Memory B cell (primary cell): ENCODE measurements around the gene ZNF148.
A peak's percentile ranks its signal among the peaks of the same experiment; 100 is the strongest.

Experiments used
- ATAC-seq: fragments of 150-1000 bp; cut with Tn5 transposase; 2 replicates; pipeline ENCODE4 v1.10.0; 2021; ENCODE audit warnings: low read depth, mild to moderate bottlenecking, moderate library complexity
- DNase-seq, 2 donors: peaks; one replicate each; pipeline ENCODE4 v3.0.0; 2022; ENCODE audit warnings: low spot score in 2 of 2
- H3K27ac Mint-ChIP-seq: one replicate; pipeline ENCODE4 v1.8.0; 2022; ENCODE audit warnings: mild to moderate bottlenecking, moderate library complexity, mixed read lengths
- H3K27me3 Mint-ChIP-seq: one replicate; pipeline ENCODE4 v1.8.0; 2022; ENCODE audit warnings: mixed read lengths
- H3K36me3 Mint-ChIP-seq: one replicate; pipeline ENCODE4 v1.8.0; 2022; ENCODE audit warnings: mild to moderate bottlenecking, mixed read lengths
- H3K4me1 Mint-ChIP-seq: one replicate; pipeline ENCODE4 v1.8.0; 2022; ENCODE audit warnings: mixed read lengths
- H3K4me3 Mint-ChIP-seq: one replicate; pipeline ENCODE4 v1.8.0; 2022; ENCODE audit warnings: mild to moderate bottlenecking, moderate library complexity, mixed read lengths
- H3K9me3 Mint-ChIP-seq: one replicate; pipeline ENCODE4 v1.8.0; 2022; ENCODE audit warnings: mixed read lengths

The ZNF148 gene

GRCh38 chr3:125229168-125229567 is 146.0 kb downstream of the ZNF148 start:
- ATAC-seq (no peak), DNase-seq (no peak)
- H3K27ac Mint-ChIP-seq: no peak overlapping the region
- H3K9me3 Mint-ChIP-seq: no peaks in the 10 kb centered on the region
- no peaks in the 10 kb centered on the region for H3K4me1 Mint-ChIP-seq
- H3K4me3 Mint-ChIP-seq: no peak overlapping the region
- H3K36me3 Mint-ChIP-seq: peaks cover 20% of the 10 kb centered on the region
- no peaks in the 10 kb centered on the region for H3K27me3 Mint-ChIP-seq

- Mint-ChIP-seq H3K36me3 (no peaks in the 10 kb centered on the region), H3K9me3 (no peaks in the 10 kb centered on the region), H3K4me1 (peaks cover 13% of the 10 kb centered on the region), H3K4me3 (no peak overlapping the region), H3K27me3 (no peaks in the 10 kb centered on the region), H3K27ac (no peak overlapping the region)
- DNase-seq (no peak), ATAC-seq (no peak)
Measured at GRCh38 chr3:125221831-125222230, 153.3 kb downstream of the ZNF148 start.

DNA sequence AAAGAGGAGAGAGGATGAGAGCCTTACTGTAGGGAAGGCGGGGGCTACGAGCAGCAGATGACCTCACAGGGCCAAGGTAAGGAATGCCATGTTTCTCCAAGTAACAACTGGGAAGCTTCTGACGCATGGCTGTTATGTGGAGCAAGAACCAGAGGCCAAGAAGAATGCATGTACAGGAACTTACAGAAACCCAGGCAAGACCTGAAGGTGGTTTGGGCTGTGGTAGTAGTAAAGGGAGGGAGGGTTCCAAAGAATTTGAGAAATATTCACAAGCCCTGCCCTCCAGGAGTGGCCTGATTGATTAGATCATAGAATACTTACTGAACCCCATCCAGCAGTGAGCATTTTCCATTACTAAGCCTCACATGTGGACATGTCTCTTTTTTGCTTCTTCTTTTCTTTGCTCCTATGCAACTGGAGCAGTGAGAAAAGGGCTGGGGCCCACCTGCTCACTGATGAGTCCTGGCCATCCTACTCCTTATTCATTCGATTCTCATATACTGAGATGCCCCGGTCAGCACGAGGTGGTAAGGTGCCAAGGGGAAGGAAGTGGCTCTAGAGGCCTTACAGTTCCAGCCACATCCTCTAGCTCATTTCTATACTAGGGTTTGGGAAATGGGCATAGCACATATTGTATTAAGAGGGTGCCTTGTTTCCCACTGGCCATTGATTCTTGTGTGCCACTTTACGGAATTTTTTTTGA is 154.2 kb downstream of the ZNF148 start:
- DNase-seq (no peak), ATAC-seq (no peak)
- Mint-ChIP-seq H3K9me3 (no peaks in the 10 kb centered on the region), H3K27me3 (no peaks in the 10 kb centered on the region), H3K4me1 (peaks cover 13% of the 10 kb centered on the region), H3K27ac (no peak overlapping the region), H3K36me3 (no peaks in the 10 kb centered on the region), H3K4me3 (no peak overlapping the region)

- H3K36me3 Mint-ChIP-seq: no peaks in the 10 kb centered on the region
- ATAC-seq (no peak), DNase-seq (no peak)
- peaks cover 13% of the 10 kb centered on the region for H3K4me1 Mint-ChIP-seq
- H3K9me3 Mint-ChIP-seq: no peaks in the 10 kb centered on the region
- H3K4me3 Mint-ChIP-seq: no peak overlapping the region
- H3K27ac Mint-ChIP-seq: no peak overlapping the region
- no peaks in the 10 kb centered on the region for H3K27me3 Mint-ChIP-seq
Measured at GRCh38 chr3:125220183-125220582, 154.9 kb downstream of the ZNF148 start.

DNA sequence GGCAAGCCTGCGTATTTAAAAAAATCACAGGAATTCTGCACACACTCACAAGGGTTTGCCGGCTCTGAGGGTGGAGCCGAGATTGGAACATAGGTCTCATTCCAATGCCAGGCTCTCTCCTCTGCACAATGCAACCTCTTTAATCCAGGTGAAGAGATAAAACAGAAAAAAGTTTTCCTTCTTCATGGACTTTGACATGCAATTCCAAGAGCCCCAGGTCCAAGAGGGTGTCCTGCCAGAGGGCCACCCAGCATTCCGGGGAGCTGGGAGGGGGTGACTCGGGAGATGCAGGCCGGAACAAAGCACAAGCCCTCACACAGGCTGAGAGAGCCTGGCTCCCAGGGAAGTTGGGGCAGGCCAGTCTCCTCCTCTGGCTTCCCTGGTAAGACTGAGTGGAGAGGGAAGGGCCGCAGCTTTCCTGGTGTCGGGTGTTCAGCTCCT is 155.8 kb downstream of the ZNF148 start:
- DNase-seq (no peak), ATAC-seq (no peak)
- H3K27me3 Mint-ChIP-seq: peaks cover 2% of the 10 kb centered on the region
- H3K4me3 Mint-ChIP-seq: no peak overlapping the region
- H3K9me3 Mint-ChIP-seq: no peaks in the 10 kb centered on the region
- no peaks in the 10 kb centered on the region for H3K36me3 Mint-ChIP-seq
- no peak overlapping the region for H3K27ac Mint-ChIP-seq
- peaks cover 17% of the 10 kb centered on the region for H3K4me1 Mint-ChIP-seq

- no peak overlapping the region for H3K27ac Mint-ChIP-seq
- no peak for DNase-seq
- H3K4me3 Mint-ChIP-seq: no peak overlapping the region
- peaks cover 2% of the 10 kb centered on the region for H3K36me3 Mint-ChIP-seq
- H3K4me1 Mint-ChIP-seq: peaks cover 10% of the 10 kb centered on the region
- peak; percentile 64 for ATAC-seq
- H3K27me3 Mint-ChIP-seq: peaks cover 15% of the 10 kb centered on the region
- no peaks in the 10 kb centered on the region for H3K9me3 Mint-ChIP-seq
Measured at GRCh38 chr3:125214738-125215137, 160.4 kb downstream of the ZNF148 start.

DNA sequence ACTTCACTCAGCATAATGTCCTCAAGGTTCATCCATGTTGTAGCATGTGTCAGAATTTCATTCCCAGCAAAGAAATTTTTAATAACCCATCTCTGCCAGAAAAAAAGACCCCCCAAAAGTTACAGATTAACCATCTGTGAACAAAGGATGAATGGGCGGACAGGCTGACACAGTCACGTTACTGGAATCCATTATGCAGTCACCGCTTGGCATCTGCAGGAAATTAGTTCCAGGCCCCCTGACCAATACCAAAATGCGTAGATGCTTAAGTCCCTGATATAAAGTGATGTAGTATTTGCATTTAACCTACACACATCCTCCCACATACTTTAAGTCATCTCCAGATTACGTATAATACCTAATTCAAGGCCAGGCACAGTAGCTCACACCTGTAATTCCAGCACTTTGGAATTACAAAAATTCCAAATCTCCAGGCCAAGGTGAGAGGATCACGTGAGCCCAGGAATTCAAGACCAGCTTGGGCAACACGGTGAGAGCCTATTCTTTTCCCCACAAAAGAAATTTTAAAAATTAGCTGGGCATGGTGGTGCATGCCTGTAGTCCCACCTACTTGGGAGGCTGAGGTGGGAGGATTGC is 161.1 kb downstream of the ZNF148 start:
- Mint-ChIP-seq H3K27me3 (peaks cover 15% of the 10 kb centered on the region), H3K27ac (no peak overlapping the region), H3K36me3 (peaks cover 2% of the 10 kb centered on the region), H3K9me3 (no peaks in the 10 kb centered on the region), H3K4me3 (no peak overlapping the region), H3K4me1 (peaks cover 10% of the 10 kb centered on the region)
- ATAC-seq (no peak), DNase-seq (no peak)

GRCh38 chr3:125213364-125213755 is 161.8 kb downstream of the ZNF148 start:
- ATAC-seq: no peak
- DNase-seq: no peak
- H3K27ac Mint-ChIP-seq: no peak overlapping the region
- H3K4me1 Mint-ChIP-seq: peaks cover 10% of the 10 kb centered on the region
- H3K4me3 Mint-ChIP-seq: no peak overlapping the region
- H3K27me3 Mint-ChIP-seq: peaks cover 18% of the 10 kb centered on the region
- peaks cover 2% of the 10 kb centered on the region for H3K36me3 Mint-ChIP-seq
- H3K9me3 Mint-ChIP-seq: no peaks in the 10 kb centered on the region

- Mint-ChIP-seq H3K4me1 (peaks cover 10% of the 10 kb centered on the region), H3K4me3 (peak within 1 kb of the TSS; percentile 78), H3K36me3 (peaks cover 2% of the 10 kb centered on the region), H3K27me3 (peaks cover 18% of the 10 kb centered on the region), H3K27ac (no peak within 1 kb of the TSS), H3K9me3 (no peaks in the 10 kb centered on the region)
- ATAC-seq (peak; percentile 37), DNase-seq (peak in 1 of 2 donors; percentile 23)
Measured at GRCh38 chr3:125212509-125213363, 162.4 kb downstream of the ZNF148 start, which contains the start of gene SLC12A8. Gene SLC12A8, minus strand, starts transcription at chr3:125212748. Its CDS starts 1,399 bp downstream, at chr3:125211349.

DNA sequence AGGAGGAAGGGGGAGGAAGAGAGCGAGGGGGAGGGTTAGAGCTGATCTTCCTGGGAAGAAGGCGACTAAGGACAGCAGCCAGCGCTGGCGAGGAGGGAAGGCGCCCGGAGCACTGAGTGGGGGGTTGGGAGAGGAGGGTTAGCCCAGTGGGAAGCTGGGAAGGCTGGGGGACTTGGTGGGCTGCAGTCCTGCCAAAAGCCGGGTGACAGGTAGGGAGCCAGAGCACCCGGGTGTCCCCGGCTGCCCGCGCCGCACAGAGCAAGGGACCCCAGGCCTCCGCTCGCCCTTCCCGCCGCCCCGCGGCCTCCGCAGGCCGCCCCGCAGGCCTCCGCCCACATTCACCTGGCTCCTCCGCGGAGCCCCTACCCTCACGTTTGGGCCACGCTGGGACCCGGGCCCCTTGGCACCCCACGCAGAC is 163.0 kb downstream of the ZNF148 start:
- DNase-seq (no peak), ATAC-seq (peak; percentile 27)
- H3K27ac Mint-ChIP-seq: no peak overlapping the region
- H3K9me3 Mint-ChIP-seq: no peaks in the 10 kb centered on the region
- H3K4me3 Mint-ChIP-seq: peak overlapping the region; percentile 78
- peaks cover 18% of the 10 kb centered on the region for H3K27me3 Mint-ChIP-seq
- peaks cover 2% of the 10 kb centered on the region for H3K36me3 Mint-ChIP-seq
- peaks cover 10% of the 10 kb centered on the region for H3K4me1 Mint-ChIP-seq

- DNase-seq (no peak), ATAC-seq (no peak)
- H3K9me3 Mint-ChIP-seq: no peaks in the 10 kb centered on the region
- H3K4me3 Mint-ChIP-seq: peak overlapping the region; percentile 78
- peaks cover 2% of the 10 kb centered on the region for H3K36me3 Mint-ChIP-seq
- H3K27me3 Mint-ChIP-seq: peaks cover 18% of the 10 kb centered on the region
- no peak overlapping the region for H3K27ac Mint-ChIP-seq
- peaks cover 10% of the 10 kb centered on the region for H3K4me1 Mint-ChIP-seq
Measured at GRCh38 chr3:125211523-125212090, 163.5 kb downstream of the ZNF148 start.

GRCh38 chr3:125207949-125208568 is 167.1 kb downstream of the ZNF148 start:
- Mint-ChIP-seq H3K27me3 (peaks cover 13% of the 10 kb centered on the region), H3K36me3 (peaks cover 2% of the 10 kb centered on the region), H3K27ac (no peak overlapping the region), H3K4me1 (peaks cover 6% of the 10 kb centered on the region), H3K9me3 (no peaks in the 10 kb centered on the region), H3K4me3 (no peak overlapping the region)
- no peak for DNase-seq
- ATAC-seq: no peak

DNA sequence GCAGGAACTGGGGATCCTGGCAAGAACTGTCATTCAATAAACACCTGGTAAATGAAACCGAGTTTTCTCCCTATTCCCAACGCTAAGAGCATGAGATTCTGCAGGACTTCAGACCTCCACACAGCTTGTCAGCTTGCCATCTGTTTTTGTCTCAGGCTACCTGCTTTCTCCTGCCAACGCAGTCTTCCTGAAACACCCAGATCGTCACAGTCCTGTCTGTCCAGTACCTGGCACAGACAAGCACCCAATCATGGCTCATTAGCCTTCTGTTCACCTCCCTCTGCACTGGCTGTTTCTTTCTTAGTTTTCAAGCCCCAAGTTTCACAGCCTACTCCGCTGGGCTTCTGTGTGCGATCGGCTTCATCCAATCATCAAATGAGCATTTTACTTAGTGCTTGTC is 167.6 kb downstream of the ZNF148 start:
- DNase-seq (no peak), ATAC-seq (no peak)
- H3K27me3 Mint-ChIP-seq: peaks cover 13% of the 10 kb centered on the region
- H3K36me3 Mint-ChIP-seq: peaks cover 2% of the 10 kb centered on the region
- H3K4me1 Mint-ChIP-seq: peaks cover 6% of the 10 kb centered on the region
- no peak overlapping the region for H3K4me3 Mint-ChIP-seq
- H3K27ac Mint-ChIP-seq: no peak overlapping the region
- no peaks in the 10 kb centered on the region for H3K9me3 Mint-ChIP-seq
